GM12865 (cell line): Measurements from ENCODE around the gene POLR2H.

ENCODE experiments used
- DNase-seq: peaks from one replicate; pipeline ENCODE4 v3.0.0; 2010; ENCODE audit warnings: low read depth
- H3K4me3 ChIP-seq: 2 replicates; pipeline ENCODE4 v1.5.1; 2011; ENCODE audit warnings: mild to moderate bottlenecking, low read depth, low read length, control low read depth
- TF ChIP-seq, protein P1 (sequence below): IDR thresholded peaks from 2 replicates; pipeline ENCODE4 v1.5.1; 2011; ENCODE audit warnings: low read length, control low read depth, low read depth, inconsistent platforms; ENCODE audit not compliant: insufficient read depth; ENCODE audit errors: missing control alignments

The POLR2H gene

GRCh38 chr3:184334470-184335158 lies 26.9 kb upstream of the POLR2H start:
- H3K4me3 ChIP-seq: no peak overlapping the region
- TF ChIP-seq, protein P1, sequence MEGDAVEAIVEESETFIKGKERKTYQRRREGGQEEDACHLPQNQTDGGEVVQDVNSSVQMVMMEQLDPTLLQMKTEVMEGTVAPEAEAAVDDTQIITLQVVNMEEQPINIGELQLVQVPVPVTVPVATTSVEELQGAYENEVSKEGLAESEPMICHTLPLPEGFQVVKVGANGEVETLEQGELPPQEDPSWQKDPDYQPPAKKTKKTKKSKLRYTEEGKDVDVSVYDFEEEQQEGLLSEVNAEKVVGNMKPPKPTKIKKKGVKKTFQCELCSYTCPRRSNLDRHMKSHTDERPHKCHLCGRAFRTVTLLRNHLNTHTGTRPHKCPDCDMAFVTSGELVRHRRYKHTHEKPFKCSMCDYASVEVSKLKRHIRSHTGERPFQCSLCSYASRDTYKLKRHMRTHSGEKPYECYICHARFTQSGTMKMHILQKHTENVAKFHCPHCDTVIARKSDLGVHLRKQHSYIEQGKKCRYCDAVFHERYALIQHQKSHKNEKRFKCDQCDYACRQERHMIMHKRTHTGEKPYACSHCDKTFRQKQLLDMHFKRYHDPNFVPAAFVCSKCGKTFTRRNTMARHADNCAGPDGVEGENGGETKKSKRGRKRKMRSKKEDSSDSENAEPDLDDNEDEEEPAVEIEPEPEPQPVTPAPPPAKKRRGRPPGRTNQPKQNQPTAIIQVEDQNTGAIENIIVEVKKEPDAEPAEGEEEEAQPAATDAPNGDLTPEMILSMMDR: no peak
- DNase-seq: no peak

DNA sequence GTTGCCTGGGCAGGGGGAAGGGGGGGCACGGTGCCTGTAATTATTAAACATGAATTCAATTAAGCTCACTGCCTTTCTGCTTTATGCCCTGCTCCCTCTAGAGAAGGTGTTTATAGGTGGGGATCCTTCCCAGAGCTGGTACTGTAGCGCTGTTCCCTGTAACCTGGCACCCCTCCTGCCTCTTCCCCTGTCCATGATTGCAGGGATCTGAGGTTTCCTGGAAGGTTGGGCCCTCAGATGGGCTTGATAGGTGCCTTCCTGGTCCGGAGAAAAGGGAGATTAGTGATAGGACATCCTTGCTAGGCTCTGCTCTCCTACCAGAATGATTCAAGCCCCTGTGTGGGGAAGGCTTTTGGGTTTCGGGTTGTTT lies 26.2 kb upstream of the POLR2H start:
- no peak overlapping the region for H3K4me3 ChIP-seq
- DNase-seq: no peak
- TF ChIP-seq, protein P1: no peak

DNA sequence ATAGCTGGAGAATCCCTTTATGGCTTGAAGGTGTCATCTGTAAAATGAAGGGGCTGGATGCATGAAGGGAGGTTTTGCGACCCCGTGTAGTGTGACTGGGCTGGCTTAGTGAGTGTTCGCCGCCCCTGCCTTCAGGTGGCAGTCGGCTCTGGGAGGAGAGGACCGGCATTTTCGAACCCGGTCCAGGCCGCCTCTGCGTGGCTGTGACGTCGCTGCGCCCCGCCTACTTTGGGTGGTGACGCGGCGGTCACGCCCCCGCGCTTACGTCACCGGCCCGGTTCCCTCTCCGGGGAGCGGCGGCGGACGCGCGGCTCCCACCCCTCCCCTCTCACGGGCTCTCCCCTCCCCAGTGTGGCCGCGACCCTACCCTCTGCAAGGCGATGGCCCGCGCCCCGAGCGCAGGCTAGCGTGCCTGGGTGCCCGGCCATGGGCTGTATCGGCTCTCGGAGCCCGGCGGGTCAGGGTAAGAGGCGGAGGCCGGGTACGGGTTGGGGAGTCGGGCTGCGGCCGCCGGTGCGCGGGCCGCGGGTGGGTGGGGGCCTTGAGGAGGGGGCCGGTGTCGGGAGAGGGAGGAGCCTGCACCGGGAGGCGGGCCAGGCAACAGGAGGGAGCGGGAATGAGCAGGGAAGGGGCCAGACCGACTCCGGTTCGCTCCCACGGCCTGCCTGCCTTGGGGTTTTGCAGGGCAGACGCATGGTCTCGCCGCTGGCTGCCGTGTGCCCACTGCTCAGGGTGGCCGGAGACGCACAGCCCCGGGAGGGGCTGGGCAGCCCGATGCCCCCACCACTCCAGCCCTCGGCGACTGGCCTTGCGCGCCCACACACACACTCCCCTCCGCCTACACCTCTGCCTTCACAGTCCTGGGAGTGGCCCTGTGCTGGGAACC lies 25.6 kb upstream of the POLR2H start:
- peak overlapping the region; percentile 53 for H3K4me3 ChIP-seq
- peak; percentile 82 for DNase-seq
- TF ChIP-seq, protein P1: no peak

DNA sequence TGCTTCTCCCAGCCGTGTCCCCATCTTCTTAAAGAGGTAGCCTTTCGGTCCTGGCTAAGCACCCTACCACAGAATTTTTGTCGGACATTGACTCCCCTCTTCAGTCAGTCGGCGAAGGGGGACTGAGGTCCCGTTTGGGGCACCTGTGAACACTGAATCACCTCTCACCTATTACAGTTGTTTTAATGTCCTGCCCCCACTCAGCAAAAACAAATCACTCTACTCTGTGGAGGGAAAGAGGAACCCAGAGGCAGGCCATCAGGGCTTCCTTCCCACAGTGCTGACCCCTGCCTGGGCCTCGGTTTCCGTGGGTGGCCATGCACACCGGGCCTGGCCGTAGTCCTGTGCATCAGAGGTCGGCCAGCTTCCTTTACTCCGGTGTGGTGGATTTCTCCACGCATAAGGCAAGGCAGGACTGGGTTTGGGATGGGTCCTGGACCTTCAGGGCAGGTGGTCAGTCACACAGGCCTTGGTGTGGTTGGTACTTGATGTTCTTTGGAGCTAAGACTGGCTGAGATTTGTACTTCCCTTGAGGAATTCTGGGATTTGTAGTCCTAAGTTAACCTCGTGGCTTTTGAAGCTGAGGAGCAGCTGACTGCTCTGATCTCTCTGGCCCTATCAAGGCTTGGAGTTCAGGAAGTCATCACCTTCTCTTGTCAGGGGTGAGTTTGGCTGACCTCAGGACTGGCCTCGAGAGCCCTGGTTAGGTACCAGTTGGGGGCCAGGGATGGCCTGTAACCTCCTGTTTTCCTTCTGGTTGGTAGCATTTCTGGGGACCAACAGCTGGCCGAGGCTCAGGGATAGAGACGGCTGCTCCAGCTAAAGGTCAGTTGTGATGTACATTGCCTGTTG lies 24.7 kb upstream of the POLR2H start:
- TF ChIP-seq, protein P1: no peak
- H3K4me3 ChIP-seq: peak overlapping the region; percentile 53
- no peak for DNase-seq

DNA sequence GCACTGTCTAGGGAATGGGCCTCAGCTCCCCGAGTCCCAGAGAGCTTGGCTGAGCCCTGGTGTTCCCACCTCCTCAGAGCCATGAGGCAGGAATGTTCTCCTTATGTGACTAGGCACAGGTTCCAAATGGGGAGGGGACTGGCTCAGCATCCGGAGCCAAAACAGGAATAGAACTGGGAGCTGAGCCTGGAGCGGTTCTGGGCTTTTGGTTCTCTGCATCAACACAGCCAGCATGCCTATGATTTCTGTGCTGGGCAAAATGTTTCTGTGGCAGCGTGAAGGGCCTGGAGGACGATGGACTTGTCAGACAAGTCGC lies 24.2 kb upstream of the POLR2H start, which contains the start of gene FAM131A:
TSS of gene FAM131A (plus strand) at position 202 of the 316 bp plus-strand sequence. CDS start at position 233, 31 bp downstream.
- peak within 1 kb of the TSS; percentile 53 for H3K4me3 ChIP-seq
- no peak for DNase-seq
- TF ChIP-seq, protein P1: no peak

DNA sequence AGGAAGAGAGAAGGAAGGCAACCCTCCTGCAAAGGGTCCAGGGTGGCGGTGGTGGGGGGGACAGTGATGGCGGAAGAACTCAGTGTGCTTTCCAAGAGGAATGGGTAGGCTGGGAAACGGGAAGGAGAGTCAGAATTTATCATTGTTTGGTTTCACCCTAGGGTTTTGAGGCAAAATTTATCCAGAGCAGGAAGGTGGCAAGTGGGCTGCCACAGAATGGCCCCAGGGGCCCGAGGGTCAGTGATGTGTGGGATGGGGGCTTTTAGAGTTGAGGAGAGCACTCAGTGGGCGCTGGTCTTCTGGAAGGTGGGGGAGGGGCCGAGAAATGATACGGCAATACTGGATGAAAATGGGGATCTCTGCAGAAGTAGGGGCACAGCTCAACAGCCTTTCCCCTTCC lies 23.5 kb upstream of the POLR2H start:
- TF ChIP-seq, protein P1: no peak
- H3K4me3 ChIP-seq: no peak overlapping the region

More for the DNA sequence above, 23.5 kb upstream of the POLR2H start:
- DNase-seq: no peak
